ENCODE measurements around the gene TSPAN3.

The TSPAN3 gene

GRCh38 chr15:77033729-77034671, 36.9 kb downstream of the TSPAN3 start:
- DNase-seq (ENCODE audit: low read depth) = no peak

GRCh38 chr15:77033417-77033728, 37.5 kb downstream of the TSPAN3 start:
- no peak for DNase-seq (ENCODE audit: low read depth)

GRCh38 chr15:77032647-77033416, 38.1 kb downstream of the TSPAN3 start:
- no peak for DNase-seq (ENCODE audit: low read depth)

GRCh38 chr15:77032052-77032646, 38.8 kb downstream of the TSPAN3 start:
- no peak for DNase-seq (ENCODE audit: low read depth)

- no peak for DNase-seq (ENCODE audit: low read depth)
Observed at GRCh38 chr15:77031376-77032050, 39.4 kb downstream of the TSPAN3 start.

- DNase-seq (ENCODE audit: low read depth) = no peak
Observed at GRCh38 chr15:77030928-77031375, 40.0 kb downstream of the TSPAN3 start.

- no peak for DNase-seq (ENCODE audit: low read depth)
Observed at GRCh38 chr15:77030048-77030927, 40.6 kb downstream of the TSPAN3 start.

GRCh38 chr15:77029166-77030047, 41.5 kb downstream of the TSPAN3 start:
- DNase-seq (ENCODE audit: low read depth) = no peak

GRCh38 chr15:77028451-77029165, 42.3 kb downstream of the TSPAN3 start:
- no peak for DNase-seq (ENCODE audit: low read depth)

GRCh38 chr15:77027697-77028450, 43.0 kb downstream of the TSPAN3 start:
- DNase-seq (ENCODE audit: low read depth) = no peak

- DNase-seq (ENCODE audit: low read depth) = peak; percentile 22
Observed at GRCh38 chr15:77027111-77027696, 43.7 kb downstream of the TSPAN3 start.

- no peak for DNase-seq (ENCODE audit: low read depth)
Observed at GRCh38 chr15:77026501-77027110, 44.3 kb downstream of the TSPAN3 start.

GRCh38 chr15:77025941-77026411, 44.9 kb downstream of the TSPAN3 start:
- DNase-seq (ENCODE audit: low read depth) = no peak

- DNase-seq (ENCODE audit: low read depth) = no peak
Observed at GRCh38 chr15:77025083-77025901, 45.6 kb downstream of the TSPAN3 start.

GRCh38 chr15:77024273-77025082, 46.4 kb downstream of the TSPAN3 start:
- peak; percentile 24 for DNase-seq (ENCODE audit: low read depth)

Data from CMK (cell line).